ENCODE measurements around the gene RXFP4.

DNA sequence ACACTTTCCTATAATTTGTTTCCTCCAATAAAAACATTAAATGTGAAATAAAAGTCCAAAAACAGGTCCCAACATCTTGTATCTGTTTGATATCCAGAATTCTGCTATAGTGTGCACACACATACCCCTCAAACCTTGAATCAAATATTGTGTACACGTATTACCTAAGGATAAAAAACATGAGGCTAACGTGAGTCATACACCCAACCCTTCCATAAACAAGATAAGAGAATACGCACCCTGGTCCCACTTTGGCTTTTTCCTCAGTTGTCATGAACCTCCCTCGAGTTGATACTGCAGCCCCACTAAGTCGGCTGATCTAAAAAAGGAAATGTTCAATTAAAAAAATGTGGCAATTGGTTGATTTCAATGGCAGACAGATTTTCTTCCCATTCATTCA is 12.4 kb upstream of the RXFP4 start:
- TF ChIP-seq, protein P1, sequence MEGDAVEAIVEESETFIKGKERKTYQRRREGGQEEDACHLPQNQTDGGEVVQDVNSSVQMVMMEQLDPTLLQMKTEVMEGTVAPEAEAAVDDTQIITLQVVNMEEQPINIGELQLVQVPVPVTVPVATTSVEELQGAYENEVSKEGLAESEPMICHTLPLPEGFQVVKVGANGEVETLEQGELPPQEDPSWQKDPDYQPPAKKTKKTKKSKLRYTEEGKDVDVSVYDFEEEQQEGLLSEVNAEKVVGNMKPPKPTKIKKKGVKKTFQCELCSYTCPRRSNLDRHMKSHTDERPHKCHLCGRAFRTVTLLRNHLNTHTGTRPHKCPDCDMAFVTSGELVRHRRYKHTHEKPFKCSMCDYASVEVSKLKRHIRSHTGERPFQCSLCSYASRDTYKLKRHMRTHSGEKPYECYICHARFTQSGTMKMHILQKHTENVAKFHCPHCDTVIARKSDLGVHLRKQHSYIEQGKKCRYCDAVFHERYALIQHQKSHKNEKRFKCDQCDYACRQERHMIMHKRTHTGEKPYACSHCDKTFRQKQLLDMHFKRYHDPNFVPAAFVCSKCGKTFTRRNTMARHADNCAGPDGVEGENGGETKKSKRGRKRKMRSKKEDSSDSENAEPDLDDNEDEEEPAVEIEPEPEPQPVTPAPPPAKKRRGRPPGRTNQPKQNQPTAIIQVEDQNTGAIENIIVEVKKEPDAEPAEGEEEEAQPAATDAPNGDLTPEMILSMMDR (IDR thresholded peaks at IDR 0.05; ENCODE audit: insufficient read depth, low read length, poor library complexity, severe bottlenecking): no peak
- TF ChIP-seq EZH2phosphoT487 (conservative IDR thresholded peaks at IDR 0.05; ENCODE audit: low read length): no peak

Data from SU-DHL-6 (cell line).